GM13976 (cell line): ENCODE data around the gene ARSB.

ENCODE experiments used
- DNase-seq: peaks from one replicate; pipeline ENCODE4 v3.0.0; 2012; ENCODE audit warnings: low spot score
- in situ Hi-C: fragments of 300-500 bp; cut with MboI; formaldehyde crosslinking; loops from one replicate; pipeline ENCODE4 v1.12.0; 2022; ENCODE audit warnings: low sequenced_read_pairs, mixed read lengths, inconsistent platforms; ENCODE audit not compliant: unreplicated experiment
- TF ChIP-seq, protein P1 (sequence below): IDR thresholded peaks from 2 replicates; pipeline ENCODE4 v1.5.1; 2012; ENCODE audit warnings: borderline replicate concordance, mild to moderate bottlenecking; ENCODE audit not compliant: insufficient read depth; ENCODE audit errors: extremely low read depth, missing control alignments, control extremely low read depth

Gene ARSB

DNA sequence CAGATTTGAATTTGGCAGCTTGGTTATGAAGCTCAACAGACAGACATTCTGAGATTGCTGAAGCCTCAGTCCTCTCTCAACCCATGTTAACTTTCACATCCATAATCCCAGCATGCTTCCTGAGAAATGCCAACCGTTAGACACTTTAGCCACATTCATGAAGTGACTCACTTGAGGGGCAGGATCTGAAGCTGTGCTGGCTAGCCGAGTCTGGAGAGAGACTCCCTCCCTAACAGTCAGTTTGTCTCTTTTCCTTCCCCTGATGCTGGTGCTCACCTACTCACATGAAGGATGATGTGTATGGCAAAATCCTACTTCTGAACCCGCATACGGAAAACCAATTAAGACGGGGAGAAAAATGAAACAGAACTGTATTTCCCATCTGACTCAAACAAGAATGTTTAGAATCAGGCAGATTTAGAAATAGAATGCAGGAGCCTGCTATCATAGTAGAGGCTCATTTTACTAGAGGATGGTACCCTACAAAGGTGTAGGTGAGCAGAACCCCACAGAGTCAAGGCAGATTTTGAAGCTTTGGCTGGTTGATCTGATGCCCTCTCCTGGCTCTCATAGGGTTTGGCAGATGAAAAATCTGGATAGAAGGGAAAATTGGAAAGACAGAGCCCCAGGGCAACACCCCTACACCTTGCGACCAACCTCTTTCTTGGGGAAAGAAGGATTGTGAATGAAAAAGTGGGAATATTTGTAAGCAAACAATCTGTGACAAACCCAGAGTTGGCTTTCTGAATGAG, 185.7 kb downstream of the ARSB start:
- in situ Hi-C loops, result no loop called here
- TF ChIP-seq, protein P1, sequence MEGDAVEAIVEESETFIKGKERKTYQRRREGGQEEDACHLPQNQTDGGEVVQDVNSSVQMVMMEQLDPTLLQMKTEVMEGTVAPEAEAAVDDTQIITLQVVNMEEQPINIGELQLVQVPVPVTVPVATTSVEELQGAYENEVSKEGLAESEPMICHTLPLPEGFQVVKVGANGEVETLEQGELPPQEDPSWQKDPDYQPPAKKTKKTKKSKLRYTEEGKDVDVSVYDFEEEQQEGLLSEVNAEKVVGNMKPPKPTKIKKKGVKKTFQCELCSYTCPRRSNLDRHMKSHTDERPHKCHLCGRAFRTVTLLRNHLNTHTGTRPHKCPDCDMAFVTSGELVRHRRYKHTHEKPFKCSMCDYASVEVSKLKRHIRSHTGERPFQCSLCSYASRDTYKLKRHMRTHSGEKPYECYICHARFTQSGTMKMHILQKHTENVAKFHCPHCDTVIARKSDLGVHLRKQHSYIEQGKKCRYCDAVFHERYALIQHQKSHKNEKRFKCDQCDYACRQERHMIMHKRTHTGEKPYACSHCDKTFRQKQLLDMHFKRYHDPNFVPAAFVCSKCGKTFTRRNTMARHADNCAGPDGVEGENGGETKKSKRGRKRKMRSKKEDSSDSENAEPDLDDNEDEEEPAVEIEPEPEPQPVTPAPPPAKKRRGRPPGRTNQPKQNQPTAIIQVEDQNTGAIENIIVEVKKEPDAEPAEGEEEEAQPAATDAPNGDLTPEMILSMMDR, result no peak
- no peak for DNase-seq

DNA sequence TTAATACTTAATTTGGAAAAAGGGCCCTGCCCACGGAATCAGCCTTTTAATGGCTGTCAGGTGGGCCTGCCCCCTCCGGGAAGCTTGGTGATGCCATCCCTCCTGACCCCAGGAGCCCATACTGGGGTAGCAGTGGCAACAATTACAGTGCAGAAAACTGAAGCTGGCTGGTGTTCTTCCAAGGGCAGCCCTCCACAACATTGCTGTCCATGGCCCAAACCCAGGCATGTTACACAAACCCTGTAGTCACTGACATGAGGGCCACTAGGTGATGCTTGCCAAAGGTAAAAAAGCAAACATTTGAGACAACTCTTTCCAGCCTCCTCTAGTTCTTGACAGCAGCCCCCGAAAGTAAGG, 186.5 kb downstream of the ARSB start:
- DNase-seq, result no peak
- in situ Hi-C loops, result no loop called here
- TF ChIP-seq, protein P1, result no peak

DNA sequence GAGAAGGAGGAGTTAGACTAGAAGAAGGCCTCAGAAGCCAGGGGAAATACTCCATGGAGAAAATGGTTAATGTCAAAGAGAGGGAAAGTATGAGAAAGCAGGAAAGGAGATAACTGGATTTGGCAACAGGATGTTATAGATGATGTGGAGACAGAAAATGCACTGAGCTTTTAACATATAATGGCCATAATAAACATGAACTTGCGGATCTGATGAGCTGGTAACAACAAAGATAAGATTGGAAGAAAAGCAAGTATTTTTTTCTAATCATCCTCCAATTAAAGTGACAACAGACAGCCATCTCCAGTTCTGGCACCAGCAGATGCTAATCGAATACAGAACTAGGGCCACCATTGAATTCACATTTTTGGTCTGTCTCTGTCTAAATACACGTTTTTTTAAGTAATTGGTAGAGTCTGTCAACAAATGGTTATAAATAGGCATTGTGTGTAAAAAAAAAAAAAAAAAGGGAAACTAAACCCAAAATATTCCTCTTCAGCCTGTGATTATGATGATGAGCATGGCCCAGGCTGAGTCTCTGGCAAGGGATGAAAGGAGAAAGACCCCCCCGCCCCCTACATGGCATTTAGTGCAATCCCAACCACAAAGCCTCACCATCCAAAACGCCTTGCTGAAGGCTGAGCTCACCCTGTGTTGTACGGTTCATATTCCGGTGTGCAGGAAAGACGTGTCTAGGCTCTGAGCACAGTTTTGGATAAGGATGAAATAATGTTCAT, 187.0 kb downstream of the ARSB start:
- TF ChIP-seq, protein P1, result no peak
- in situ Hi-C loops, result no loop called here

DNA sequence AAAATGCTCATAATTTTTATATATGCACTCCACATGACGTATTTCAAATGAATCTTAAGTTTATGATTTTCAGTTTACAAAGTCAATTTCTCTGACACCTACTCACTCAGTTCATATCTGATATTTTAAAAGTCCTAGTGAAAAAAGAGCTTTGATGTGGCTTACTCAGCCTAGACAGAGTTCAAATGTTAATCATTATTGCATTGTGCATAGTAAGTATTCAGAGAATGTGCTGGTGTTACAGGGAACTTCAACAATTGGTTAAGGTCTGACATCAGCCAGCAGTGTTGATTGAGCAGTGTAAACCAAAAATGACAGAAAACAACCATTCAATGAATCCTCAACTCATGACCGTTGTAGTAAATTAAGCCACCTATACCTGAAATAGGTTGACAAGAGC, 189.4 kb downstream of the ARSB start:
- DNase-seq, result peak; percentile 51
- TF ChIP-seq, protein P1, result no peak
- in situ Hi-C loops, result no loop called here

More for the DNA sequence above, 187.0 kb downstream of the ARSB start:
- no peak for DNase-seq

DNA sequence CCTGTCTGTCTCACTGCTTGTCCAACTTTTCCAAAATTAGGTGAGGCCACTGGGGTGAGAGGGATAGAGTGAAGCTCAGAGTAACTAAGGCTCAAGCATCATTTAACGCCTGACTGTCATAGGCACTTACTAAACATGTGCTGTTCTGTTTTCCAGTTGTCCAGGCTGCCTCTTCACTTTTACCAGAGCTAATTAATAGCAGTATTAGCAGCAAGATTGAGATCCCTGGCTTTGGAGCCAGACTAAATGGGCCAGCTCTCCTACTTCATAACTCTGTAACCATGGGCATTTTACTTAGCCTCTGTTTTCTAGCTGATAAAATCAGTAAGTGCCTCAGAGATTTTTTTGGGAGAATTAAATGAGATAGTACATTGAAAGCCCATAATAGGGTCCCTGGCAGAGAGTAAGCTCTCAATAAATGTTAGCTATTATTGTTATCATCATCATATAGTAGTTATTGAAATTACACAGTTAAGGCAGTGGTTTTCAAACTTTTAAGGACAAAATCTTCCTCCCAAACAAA, 190.4 kb downstream of the ARSB start:
- in situ Hi-C loops, result no loop called here
- TF ChIP-seq, protein P1, result no peak
- no peak for DNase-seq

DNA sequence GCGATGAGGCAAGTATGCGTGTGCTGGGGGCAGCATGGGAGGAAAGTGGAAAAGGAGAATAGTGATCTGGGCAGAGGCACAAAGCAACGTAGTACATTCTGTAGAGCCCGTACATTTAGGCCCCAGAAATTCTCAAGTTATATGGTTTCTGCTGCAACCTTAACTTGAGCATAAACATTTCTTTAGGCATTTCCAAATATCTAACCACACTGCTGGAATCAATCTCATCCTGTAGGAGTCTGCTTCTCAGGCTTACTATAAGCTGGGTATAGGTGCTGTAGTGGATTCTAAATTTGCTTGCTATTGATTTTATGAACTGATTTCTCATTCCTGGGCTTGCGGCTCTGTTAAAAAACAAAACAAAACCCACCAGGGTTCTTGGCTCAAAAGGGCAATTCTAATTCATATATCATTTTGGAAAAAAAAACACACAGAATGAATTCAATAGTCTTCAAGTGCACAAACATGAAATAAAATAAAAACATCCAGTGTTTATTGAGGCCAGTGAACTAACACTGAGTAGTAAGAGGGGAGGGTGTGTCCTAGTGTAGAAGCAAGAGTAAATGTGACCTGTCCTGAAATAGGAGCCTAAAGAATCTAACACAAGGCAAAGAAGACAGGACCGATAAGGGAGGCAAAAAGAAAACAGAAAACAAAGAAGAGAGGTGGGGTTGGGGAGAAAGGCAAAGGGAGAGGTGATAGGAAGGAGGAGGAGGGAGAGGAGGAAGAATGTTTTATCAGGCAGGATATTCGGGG, 191.0 kb downstream of the ARSB start:
- in situ Hi-C loops, result no loop called here
- TF ChIP-seq, protein P1, result no peak
- no peak for DNase-seq
